Neural cell (in vitro differentiated cells): ENCODE measurements around the gene C14orf119. TPM values are rescaled to one million over a fixed set of nuclear protein-coding genes. Genes with fewer than 3 reads are reported as not detected.

Experiments
- H2AFZ ChIP-seq: fragments of 200-600, 300-800 bp; sonication (generic), shearing (Covaris generic); 2 replicates; pipeline ENCODE4 v1.6.0; 2014; ENCODE audit warnings: low read depth, mild to moderate bottlenecking, antibody characterized with exemption, low read length, moderate library complexity
- H3F3A ChIP-seq: fragments of 200-600 bp; shearing (Covaris generic); 2 replicates; pipeline ENCODE4 v1.6.1; 2016; ENCODE audit warnings: mild to moderate bottlenecking, moderate library complexity, mixed read lengths, antibody characterized with exemption, low read length; ENCODE audit not compliant: insufficient read depth, poor library complexity, severe bottlenecking
- H3K27ac ChIP-seq: fragments of 200-600, 300-800 bp; sonication (generic), shearing (Covaris generic); 2 replicates; pipeline ENCODE4 v1.5.1; 2014; ENCODE audit warnings: mild to moderate bottlenecking, low read length, moderate library complexity
- H3K27me3 ChIP-seq: fragments of 300-800, 200-600 bp; sonication (generic), shearing (Covaris generic); 2 replicates; pipeline ENCODE4 v1.6.0; 2014; ENCODE audit warnings: mild to moderate bottlenecking, low read depth, low read length, moderate library complexity; ENCODE audit not compliant: insufficient read depth
- H3K36me3 ChIP-seq: fragments of 300-800, 200-600 bp; sonication (generic), shearing (Covaris generic); 2 replicates; pipeline ENCODE4 v1.5.1; 2014; ENCODE audit warnings: mild to moderate bottlenecking, antibody characterized with exemption, low read length, moderate library complexity; ENCODE audit not compliant: insufficient read depth
- H3K4me2 ChIP-seq: fragments of 300-800, 200-600 bp; sonication (generic), shearing (Covaris generic); 2 replicates; pipeline ENCODE4 v1.6.0; 2014; ENCODE audit warnings: mild to moderate bottlenecking, low read length
- H3K4me3 ChIP-seq: fragments of 300-800, 200-600 bp; sonication (generic), shearing (Covaris generic); 2 replicates; pipeline ENCODE4 v1.5.1; 2014; ENCODE audit warnings: mild to moderate bottlenecking, low read length, moderate library complexity
- H3K79me2 ChIP-seq: fragments of 200-600 bp; shearing (Covaris generic); replicated peaks from 2 replicates; pipeline ENCODE4 v1.6.0; 2014; ENCODE audit warnings: mild to moderate bottlenecking, low read length, moderate library complexity; ENCODE audit not compliant: insufficient read depth
- H3K9ac ChIP-seq: fragments of 300-800, 200-600 bp; sonication (generic), shearing (Covaris generic); 2 replicates; pipeline ENCODE4 v1.6.1; 2016; ENCODE audit warnings: mild to moderate bottlenecking, low read length, mixed read lengths
- H3K9me2 ChIP-seq: fragments of 200-600 bp; shearing (Covaris generic); 2 replicates; pipeline ENCODE4 v1.6.1; 2016; ENCODE audit warnings: mild to moderate bottlenecking, low read length, mixed read lengths; ENCODE audit not compliant: insufficient read depth
- H3K9me3 ChIP-seq: fragments of 200-600, 300-800 bp; sonication (generic), shearing (Covaris generic); 2 replicates; pipeline ENCODE4 v1.6.1; 2016; ENCODE audit warnings: mild to moderate bottlenecking, mixed run types, low read length, moderate library complexity, mixed read lengths
- H4K20me1 ChIP-seq: fragments of 200-600 bp; shearing (Covaris generic); 2 replicates; pipeline ENCODE4 v1.6.1; 2016; ENCODE audit warnings: mild to moderate bottlenecking, mixed run types; ENCODE audit not compliant: insufficient read depth
- EP300 ChIP-seq: fragments of 450-650 bp; conservative IDR thresholded peaks from 2 replicates; pipeline ENCODE4 v1.6.1; 2014; ENCODE audit warnings: antibody characterized with exemption, mild to moderate bottlenecking, moderate library complexity; ENCODE audit not compliant: poor library complexity, severe bottlenecking
- EZH2 ChIP-seq: fragments of 200-600, 300-800 bp; shearing (Covaris generic), sonication (generic); IDR thresholded peaks from 2 replicates; pipeline ENCODE4 v1.6.1; 2014; ENCODE audit warnings: antibody characterized with exemption, low read length, borderline replicate concordance, mild to moderate bottlenecking; ENCODE audit not compliant: insufficient read depth, poor library complexity, severe bottlenecking
- MXI1 ChIP-seq: fragments of 450-650 bp; conservative IDR thresholded peaks from 2 replicates; pipeline ENCODE4 v1.6.1; 2014; ENCODE audit warnings: antibody characterized with exemption, mild to moderate bottlenecking; ENCODE audit not compliant: poor library complexity, severe bottlenecking
- POLR2AphosphoS5 ChIP-seq: IDR thresholded peaks from 2 replicates; pipeline ENCODE4 v1.6.1; 2012
- RAD21 ChIP-seq: fragments of 450-650 bp; conservative IDR thresholded peaks from 2 replicates; pipeline ENCODE4 v1.6.1; 2014; ENCODE audit warnings: antibody characterized with exemption, mild to moderate bottlenecking, moderate library complexity
- SMC3 ChIP-seq: fragments of 450-650 bp; conservative IDR thresholded peaks from 2 replicates; pipeline ENCODE4 v1.6.1; 2014; ENCODE audit warnings: antibody characterized with exemption, mild to moderate bottlenecking, moderate library complexity; ENCODE audit not compliant: poor library complexity
- TAF1 ChIP-seq: IDR thresholded peaks from 2 replicates; pipeline ENCODE4 v1.6.1; 2012; ENCODE audit warnings: low read depth
- polyA minus RNA-seq: library from RNA; depleted of rRNA, polyadenylated mRNA; stranded (reverse); fragments of >200 nt; gene quantifications from 2 replicates; pipeline ENCODE4 v1.2.3, GENCODE V29; 2014
- polyA plus RNA-seq: library from polyadenylated mRNA; depleted of rRNA; stranded (reverse); fragments of >200 nt; gene quantifications from 2 replicates; pipeline ENCODE4 v1.2.3, GENCODE V29; 2014
- TF ChIP-seq, protein P1 (sequence below): fragments of 450-650 bp; IDR thresholded peaks from 2 replicates; pipeline ENCODE4 v1.5.1; 2014; ENCODE audit warnings: antibody characterized with exemption, mild to moderate bottlenecking, moderate library complexity; ENCODE audit not compliant: poor library complexity, severe bottlenecking
- TF ChIP-seq, protein P2 (sequence below): IDR thresholded peaks from 2 replicates; pipeline ENCODE4 v1.6.1; 2012; ENCODE audit warnings: borderline replicate concordance

The C14orf119 gene, protein sequence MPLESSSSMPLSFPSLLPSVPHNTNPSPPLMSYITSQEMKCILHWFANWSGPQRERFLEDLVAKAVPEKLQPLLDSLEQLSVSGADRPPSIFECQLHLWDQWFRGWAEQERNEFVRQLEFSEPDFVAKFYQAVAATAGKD
- polyA plus RNA-seq (23.3 and 26.4 TPM in 2 replicates), polyA minus RNA-seq (14.6 and 19.2 TPM in 2 replicates)

DNA sequence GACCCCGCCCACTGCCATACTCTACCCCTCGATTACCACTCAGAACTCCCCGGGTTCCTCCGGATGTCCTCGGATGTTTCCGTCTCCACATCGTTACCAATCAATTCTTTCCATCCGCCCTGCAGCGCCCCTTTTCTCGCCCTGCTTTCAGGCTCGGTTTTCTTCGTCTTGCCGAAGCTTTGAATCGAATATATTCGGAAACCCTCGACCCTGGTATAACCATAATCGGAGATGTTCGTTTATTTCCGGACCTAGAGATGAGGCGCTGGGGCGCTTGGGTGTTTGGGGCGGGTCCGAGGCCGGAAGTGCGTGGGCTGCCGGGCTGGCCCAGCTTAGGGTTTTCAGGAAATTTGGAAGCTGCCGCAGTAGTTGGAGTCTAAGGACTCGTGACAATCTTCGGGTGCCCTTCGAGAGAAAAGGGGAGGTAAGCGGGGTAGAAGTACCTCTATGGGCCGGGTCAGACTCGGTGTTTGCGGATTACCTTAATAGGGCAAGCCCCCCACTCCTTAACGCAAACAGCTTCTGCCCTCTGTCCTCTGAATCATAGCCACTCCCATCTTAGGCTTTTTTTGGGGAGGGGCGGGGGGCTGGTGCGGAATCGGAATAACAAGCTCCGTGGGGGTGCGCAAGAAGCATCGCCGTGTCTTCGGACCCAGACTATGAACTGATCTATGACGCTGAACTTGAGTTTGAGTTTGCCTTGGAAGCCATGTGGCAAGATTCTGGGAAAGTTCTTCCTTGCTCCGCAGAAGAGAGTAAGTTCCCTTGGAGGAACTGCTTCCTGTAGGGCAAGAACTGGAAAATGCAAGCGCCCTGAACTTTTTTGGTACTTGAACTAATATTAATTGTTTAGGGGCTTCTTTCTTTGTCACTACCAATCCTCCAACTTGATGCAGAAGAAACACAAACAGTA is at the start of gene C14orf119:
C14orf119 (plus strand) TSS at position 310 of the 913 bp plus-strand sequence. CDS start 2,154 bp downstream, outside the sequence.
- H3K27me3 ChIP-seq = no peaks in the 10 kb centered on the region
- H3K4me2 ChIP-seq = peak within 1 kb of the TSS; percentile 94
- no peaks in the 10 kb centered on the region for H3K36me3 ChIP-seq
- peak within 1 kb of the TSS; percentile 96 for H3K9ac ChIP-seq
- no peaks in the 10 kb centered on the region for H3F3A ChIP-seq
- peaks cover 44% of the 10 kb centered on the region for H3K79me2 ChIP-seq
- TF ChIP-seq TAF1 (no peak), SMC3 (no peak), EP300 (peak; percentile 41), POLR2AphosphoS5 (peak; percentile 42), MXI1 (peak; percentile 96)
- TF ChIP-seq, protein P1, sequence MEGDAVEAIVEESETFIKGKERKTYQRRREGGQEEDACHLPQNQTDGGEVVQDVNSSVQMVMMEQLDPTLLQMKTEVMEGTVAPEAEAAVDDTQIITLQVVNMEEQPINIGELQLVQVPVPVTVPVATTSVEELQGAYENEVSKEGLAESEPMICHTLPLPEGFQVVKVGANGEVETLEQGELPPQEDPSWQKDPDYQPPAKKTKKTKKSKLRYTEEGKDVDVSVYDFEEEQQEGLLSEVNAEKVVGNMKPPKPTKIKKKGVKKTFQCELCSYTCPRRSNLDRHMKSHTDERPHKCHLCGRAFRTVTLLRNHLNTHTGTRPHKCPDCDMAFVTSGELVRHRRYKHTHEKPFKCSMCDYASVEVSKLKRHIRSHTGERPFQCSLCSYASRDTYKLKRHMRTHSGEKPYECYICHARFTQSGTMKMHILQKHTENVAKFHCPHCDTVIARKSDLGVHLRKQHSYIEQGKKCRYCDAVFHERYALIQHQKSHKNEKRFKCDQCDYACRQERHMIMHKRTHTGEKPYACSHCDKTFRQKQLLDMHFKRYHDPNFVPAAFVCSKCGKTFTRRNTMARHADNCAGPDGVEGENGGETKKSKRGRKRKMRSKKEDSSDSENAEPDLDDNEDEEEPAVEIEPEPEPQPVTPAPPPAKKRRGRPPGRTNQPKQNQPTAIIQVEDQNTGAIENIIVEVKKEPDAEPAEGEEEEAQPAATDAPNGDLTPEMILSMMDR = no peak
- H3K27ac ChIP-seq = peak within 1 kb of the TSS; percentile 96
- no peaks in the 10 kb centered on the region for H4K20me1 ChIP-seq
- no peaks in the 10 kb centered on the region for H3K9me2 ChIP-seq
- peak within 1 kb of the TSS; percentile 92 for H2AFZ ChIP-seq
- H3K4me3 ChIP-seq = peak within 1 kb of the TSS; percentile 74
- H3K9me3 ChIP-seq = no peaks in the 10 kb centered on the region

DNA sequence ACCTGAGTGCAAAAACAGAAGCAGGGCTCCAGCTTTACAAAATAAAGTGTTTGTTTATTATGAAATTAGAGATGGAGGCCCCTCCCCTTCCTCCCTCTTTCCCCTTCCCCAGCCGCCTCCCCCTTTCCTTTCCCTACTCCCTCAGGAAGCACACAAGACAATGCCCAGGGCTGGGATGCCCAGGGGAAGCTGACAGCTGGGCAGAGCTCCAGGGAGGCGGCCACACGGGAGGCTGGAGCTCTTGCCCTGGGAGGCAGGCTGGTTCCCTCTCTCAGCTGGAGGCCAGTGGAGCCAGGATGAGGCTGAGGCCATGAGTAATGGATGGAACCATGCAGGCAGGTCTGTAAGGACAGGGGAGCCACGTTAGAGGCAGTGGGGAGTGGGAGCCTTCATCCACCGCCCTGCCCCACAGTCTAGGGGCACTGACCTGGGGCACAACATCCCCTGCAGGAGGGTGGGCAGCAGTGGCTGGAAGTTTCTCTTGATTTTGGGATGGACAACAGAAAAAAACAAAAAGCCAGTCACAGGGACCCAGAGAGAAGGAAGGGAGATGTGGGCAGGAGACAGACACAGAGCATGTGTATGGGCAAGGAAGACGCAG is 48.2 kb upstream of the C14orf119 start:
- Histone ChIP-seq H3K36me3 (no peaks in the 10 kb centered on the region), H3K9me3 (no peaks in the 10 kb centered on the region), H3K27me3 (no peaks in the 10 kb centered on the region), H2AFZ (no peak overlapping the region), H3K4me3 (no peak overlapping the region), H3F3A (no peaks in the 10 kb centered on the region), H3K9ac (no peak overlapping the region), H3K9me2 (no peaks in the 10 kb centered on the region), H3K4me2 (no peak overlapping the region), H3K79me2 (no peaks in the 10 kb centered on the region), H4K20me1 (no peaks in the 10 kb centered on the region), H3K27ac (no peak overlapping the region)
- TF ChIP-seq MXI1 = no peak
- no peak for TF ChIP-seq EP300
- TF ChIP-seq, protein P1 = no peak
- no peak for TF ChIP-seq RAD21
- TF ChIP-seq EZH2 = no peak
- no peak for TF ChIP-seq POLR2AphosphoS5
- TF ChIP-seq TAF1 = no peak
- TF ChIP-seq, protein P2, sequence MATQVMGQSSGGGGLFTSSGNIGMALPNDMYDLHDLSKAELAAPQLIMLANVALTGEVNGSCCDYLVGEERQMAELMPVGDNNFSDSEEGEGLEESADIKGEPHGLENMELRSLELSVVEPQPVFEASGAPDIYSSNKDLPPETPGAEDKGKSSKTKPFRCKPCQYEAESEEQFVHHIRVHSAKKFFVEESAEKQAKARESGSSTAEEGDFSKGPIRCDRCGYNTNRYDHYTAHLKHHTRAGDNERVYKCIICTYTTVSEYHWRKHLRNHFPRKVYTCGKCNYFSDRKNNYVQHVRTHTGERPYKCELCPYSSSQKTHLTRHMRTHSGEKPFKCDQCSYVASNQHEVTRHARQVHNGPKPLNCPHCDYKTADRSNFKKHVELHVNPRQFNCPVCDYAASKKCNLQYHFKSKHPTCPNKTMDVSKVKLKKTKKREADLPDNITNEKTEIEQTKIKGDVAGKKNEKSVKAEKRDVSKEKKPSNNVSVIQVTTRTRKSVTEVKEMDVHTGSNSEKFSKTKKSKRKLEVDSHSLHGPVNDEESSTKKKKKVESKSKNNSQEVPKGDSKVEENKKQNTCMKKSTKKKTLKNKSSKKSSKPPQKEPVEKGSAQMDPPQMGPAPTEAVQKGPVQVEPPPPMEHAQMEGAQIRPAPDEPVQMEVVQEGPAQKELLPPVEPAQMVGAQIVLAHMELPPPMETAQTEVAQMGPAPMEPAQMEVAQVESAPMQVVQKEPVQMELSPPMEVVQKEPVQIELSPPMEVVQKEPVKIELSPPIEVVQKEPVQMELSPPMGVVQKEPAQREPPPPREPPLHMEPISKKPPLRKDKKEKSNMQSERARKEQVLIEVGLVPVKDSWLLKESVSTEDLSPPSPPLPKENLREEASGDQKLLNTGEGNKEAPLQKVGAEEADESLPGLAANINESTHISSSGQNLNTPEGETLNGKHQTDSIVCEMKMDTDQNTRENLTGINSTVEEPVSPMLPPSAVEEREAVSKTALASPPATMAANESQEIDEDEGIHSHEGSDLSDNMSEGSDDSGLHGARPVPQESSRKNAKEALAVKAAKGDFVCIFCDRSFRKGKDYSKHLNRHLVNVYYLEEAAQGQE = no peak
- no peak for TF ChIP-seq SMC3
